Epithelial cell of esophagus (primary cell): ENCODE measurements around the gene CA11.

Source experiments
- DNase-seq: peaks from one replicate; pipeline ENCODE4 v3.0.0; 2010; ENCODE audit warnings: low read depth
- H3K4me3 ChIP-seq: 2 replicates; pipeline ENCODE4 v1.5.1; 2011; ENCODE audit warnings: mild to moderate bottlenecking, low read length, control low read depth
- TF ChIP-seq, protein P1 (sequence below): IDR thresholded peaks from 2 replicates; pipeline ENCODE4 v1.5.1; 2011; ENCODE audit warnings: low read depth, mild to moderate bottlenecking, low read length, control low read depth, inconsistent platforms; ENCODE audit not compliant: insufficient read depth; ENCODE audit errors: missing control alignments

The CA11 gene

DNA sequence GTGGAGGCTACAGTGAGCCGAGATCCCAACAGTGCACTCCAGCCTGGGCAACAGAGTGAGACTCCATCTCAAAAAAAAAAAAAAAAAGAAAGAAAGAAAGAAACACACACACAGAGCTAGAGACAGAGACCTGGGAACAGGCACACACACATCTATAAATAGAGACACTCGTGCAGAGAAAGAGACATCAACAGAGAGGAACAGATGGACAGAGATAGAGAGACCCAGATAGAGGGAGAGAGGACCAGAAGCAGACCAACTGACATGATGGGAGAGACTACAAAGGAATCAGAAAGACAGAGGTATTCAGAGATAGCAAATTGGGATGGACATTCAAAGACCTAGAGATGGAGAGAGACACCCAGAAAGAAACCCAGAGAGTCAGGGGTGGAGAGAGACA lies 2.1 kb upstream of the CA11 start:
- no peak for DNase-seq
- H3K4me3 ChIP-seq: no peak overlapping the region
- TF ChIP-seq, protein P1, sequence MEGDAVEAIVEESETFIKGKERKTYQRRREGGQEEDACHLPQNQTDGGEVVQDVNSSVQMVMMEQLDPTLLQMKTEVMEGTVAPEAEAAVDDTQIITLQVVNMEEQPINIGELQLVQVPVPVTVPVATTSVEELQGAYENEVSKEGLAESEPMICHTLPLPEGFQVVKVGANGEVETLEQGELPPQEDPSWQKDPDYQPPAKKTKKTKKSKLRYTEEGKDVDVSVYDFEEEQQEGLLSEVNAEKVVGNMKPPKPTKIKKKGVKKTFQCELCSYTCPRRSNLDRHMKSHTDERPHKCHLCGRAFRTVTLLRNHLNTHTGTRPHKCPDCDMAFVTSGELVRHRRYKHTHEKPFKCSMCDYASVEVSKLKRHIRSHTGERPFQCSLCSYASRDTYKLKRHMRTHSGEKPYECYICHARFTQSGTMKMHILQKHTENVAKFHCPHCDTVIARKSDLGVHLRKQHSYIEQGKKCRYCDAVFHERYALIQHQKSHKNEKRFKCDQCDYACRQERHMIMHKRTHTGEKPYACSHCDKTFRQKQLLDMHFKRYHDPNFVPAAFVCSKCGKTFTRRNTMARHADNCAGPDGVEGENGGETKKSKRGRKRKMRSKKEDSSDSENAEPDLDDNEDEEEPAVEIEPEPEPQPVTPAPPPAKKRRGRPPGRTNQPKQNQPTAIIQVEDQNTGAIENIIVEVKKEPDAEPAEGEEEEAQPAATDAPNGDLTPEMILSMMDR: no peak

DNA sequence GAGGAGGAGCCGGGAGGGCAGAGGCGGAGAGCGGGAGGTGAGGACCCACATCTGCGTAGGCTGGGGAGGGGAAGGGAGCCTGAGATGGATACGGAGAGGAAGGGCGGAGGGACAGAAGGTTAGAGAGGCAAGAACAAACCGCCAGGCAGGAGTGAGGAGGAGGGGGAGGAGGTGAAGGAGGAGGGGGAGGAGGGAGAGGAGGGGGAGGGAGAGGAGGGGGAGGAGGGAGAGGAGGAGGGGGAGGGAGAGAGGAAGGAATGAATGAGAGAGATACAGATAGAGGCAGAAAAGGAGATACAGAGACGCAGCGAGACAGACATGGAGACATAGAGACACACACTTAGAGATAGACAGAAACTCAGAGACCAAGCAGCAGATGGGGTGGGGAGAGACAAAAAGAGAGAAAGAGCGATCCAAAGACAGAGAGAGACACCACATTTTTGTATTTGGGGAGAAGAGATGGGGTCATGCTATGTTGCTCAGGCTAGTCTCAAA lies 782 bp upstream of the CA11 start:
- H3K4me3 ChIP-seq: peak overlapping the region; percentile 67
- DNase-seq: no peak
- TF ChIP-seq, protein P1: no peak

DNA sequence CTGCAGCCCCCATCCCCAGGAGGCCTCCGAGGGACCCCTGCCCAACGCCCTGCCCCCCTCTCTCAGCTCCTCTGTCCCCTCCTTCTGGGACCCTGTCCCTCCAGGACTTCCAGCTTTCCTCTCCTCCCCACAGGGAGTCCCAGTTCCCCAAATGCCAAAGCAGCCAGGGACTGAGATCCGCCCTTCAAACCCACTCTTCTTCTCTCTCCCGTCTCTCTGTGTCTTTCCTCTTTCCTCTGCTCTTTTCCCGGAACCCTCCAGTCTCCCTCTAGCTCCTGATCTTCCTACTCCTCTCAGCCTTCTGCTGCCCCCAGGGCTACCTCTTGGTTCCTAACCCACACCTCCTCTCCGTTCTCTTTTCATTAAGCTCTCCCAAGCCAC lies 377 bp downstream of the CA11 start:
- H3K4me3 ChIP-seq: peak overlapping the region; percentile 67
- DNase-seq: no peak
- TF ChIP-seq, protein P1: no peak

DNA sequence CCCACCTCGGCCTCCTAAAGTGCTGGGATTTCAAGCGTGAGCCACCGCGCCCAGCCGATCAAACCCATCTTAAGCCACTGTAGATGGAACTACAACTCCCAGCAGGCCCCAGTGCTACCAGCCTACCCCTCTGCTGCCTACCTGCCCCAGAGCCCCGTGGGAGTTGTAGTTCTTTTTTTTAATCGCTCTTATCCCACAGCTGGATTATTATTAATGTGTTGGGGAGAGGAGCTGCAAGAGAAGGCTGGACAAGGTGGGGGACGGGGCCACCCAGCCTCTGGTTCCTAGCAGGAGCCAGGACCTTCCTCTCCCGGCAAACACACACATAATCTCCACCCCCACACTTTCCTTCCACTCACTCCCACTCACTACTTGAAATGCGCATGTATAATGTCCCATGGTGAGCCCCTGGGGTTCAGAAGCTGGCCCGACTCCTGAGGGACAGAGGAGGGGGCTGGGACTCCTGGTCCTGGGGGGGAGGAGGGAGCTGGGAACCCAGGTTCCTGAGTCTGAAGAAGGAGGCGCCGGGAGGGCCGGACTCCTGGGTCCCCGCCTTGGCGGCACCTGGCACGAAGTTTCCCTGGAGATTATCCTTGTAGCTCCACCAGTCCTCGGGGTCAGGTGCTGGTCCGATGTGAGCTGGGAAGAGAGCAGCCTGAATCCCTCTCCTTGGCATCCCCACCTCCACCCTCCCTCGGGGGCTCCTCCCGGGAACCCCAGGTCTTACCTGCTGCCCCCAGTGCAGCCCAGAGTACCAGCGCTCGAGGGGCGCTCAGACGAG lies 958 bp downstream of the CA11 start:
- DNase-seq: peak; percentile 73
- peak overlapping the region; percentile 67 for H3K4me3 ChIP-seq
- TF ChIP-seq, protein P1: no peak

DNA sequence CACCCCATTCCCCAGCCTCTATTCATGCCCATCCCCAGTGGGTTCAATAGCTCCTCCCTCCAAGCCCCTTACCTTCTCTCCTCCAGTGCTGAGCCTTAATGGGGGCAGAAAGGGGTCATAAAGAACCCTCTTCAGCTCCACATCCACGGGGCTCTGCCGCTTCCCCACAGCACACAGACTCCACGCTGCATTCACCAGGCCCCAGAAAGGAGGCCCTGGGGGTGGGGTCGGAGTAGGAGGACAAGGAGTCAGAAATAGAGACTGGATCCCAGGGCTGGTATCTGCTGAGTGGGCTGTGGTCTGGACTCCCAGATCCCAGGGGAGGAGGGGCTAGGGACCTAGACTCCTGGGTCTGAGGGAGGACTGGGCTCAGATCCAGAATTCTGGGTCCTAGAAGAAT lies 1.6 kb downstream of the CA11 start:
- no peak for DNase-seq
- H3K4me3 ChIP-seq: no peak overlapping the region
- TF ChIP-seq, protein P1: no peak

DNA sequence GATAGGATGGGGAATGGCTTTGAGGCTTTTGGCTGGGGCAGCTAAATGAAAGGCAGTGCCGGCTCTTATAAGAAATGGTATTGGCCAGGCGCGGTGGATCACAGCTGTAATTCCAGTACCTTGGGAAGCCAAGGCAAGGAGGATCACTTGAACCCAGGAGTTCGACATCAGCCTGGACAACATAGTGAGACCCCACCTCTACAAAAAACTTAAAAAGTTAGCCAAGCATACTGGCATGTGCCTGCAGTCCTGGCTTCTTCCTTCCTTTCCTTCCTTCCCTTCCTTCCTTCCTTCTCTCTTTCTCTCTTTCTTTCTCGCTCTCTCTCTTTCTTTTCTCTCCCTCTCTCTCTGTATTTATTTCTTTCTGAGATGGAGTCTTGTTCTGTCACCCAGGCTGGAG lies 3.1 kb downstream of the CA11 start:
- H3K4me3 ChIP-seq: no peak overlapping the region
- TF ChIP-seq, protein P1: no peak
- no peak for DNase-seq

DNA sequence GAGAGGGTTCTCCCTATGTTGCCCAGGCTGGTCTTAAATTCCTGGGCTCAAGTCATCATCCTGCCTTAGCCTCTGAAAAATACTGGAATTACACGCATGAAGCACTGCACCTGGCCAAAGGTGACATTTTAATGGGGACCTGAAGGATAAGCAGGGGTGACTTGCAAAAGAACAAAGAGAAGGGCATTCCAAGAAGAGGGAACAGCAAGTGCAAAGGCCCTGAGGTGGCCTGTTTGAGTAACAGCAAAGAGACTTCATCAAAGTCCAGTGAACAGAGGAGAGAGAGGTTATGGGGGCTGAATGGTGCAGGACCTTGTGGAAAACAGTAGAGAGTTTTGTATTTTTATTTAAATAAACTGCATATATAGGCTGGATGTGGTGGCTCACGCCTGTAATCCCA lies 4.1 kb downstream of the CA11 start:
- TF ChIP-seq, protein P1: no peak
- no peak for DNase-seq
- no peak overlapping the region for H3K4me3 ChIP-seq
